Measurements from ENCODE around the gene MYL11. TPM values are rescaled to one million over a fixed set of nuclear protein-coding genes. Genes with fewer than 3 reads are reported as not detected.
A peak's percentile ranks its signal among the peaks of the same experiment; 100 is the strongest.

Gene MYL11
- total RNA-seq, 1 donor: not detected

- Histone ChIP-seq H4K20me1 (ENCODE audit: insufficient read depth, low read length) (peaks cover 12% of the 10 kb centered on the region), H3K79me2 (ENCODE audit: insufficient read depth, low read length) (peaks cover 42% of the 10 kb centered on the region), H2AFZ (ENCODE audit: low read length) (no peak overlapping the region), H3K9me3 (ENCODE audit: low read depth, low read length) (no peaks in the 10 kb centered on the region), H3K27ac (ENCODE audit: low read depth, low read length) (peak overlapping the region; percentile 80), H3K27me3 (ENCODE audit: insufficient read depth, low read length) (no peaks in the 10 kb centered on the region), H3K36me3 (ENCODE audit: insufficient read depth, low read length) (peaks cover 47% of the 10 kb centered on the region), H3K4me3 (ENCODE audit: insufficient read depth, low read length) (no peak overlapping the region), H3K4me1 (ENCODE audit: insufficient read depth, low read length) (peaks cover 40% of the 10 kb centered on the region), H3K4me2 (ENCODE audit: insufficient read depth, low read length) (no peak overlapping the region)
- peak; percentile 30 for TF ChIP-seq CTCF (IDR thresholded peaks at IDR 0.05; ENCODE audit: extremely low read depth, low read depth, low read length)
- DNase-seq (ENCODE audit: insufficient read length, low spot score, missing footprints): peak; percentile 32
These were observed 21.9 kb upstream of the MYL11 start for GRCh38 chr16:30352488-30353401.

GRCh38 chr16:30353438-30354129 is 21.0 kb upstream of the MYL11 start:
- Histone ChIP-seq H3K4me2 (ENCODE audit: insufficient read depth, low read length) (peak overlapping the region; percentile 97), H2AFZ (ENCODE audit: low read length) (no peak overlapping the region), H3K79me2 (ENCODE audit: insufficient read depth, low read length) (peaks cover 46% of the 10 kb centered on the region), H3K27me3 (ENCODE audit: insufficient read depth, low read length) (no peaks in the 10 kb centered on the region), H3K36me3 (ENCODE audit: insufficient read depth, low read length) (peaks cover 55% of the 10 kb centered on the region), H3K4me3 (ENCODE audit: insufficient read depth, low read length) (peak overlapping the region; percentile 89), H3K9me3 (ENCODE audit: low read depth, low read length) (no peaks in the 10 kb centered on the region), H3K27ac (ENCODE audit: low read depth, low read length) (peak overlapping the region; percentile 100), H4K20me1 (ENCODE audit: insufficient read depth, low read length) (peaks cover 12% of the 10 kb centered on the region), H3K4me1 (ENCODE audit: insufficient read depth, low read length) (peaks cover 40% of the 10 kb centered on the region)
- TF ChIP-seq CTCF (IDR thresholded peaks at IDR 0.05; ENCODE audit: extremely low read depth, low read depth, low read length): no peak
- DNase-seq (ENCODE audit: insufficient read length, low spot score, missing footprints): no peak

- peaks cover 40% of the 10 kb centered on the region for H3K4me1 ChIP-seq (ENCODE audit: insufficient read depth, low read length)
- H3K27me3 ChIP-seq (ENCODE audit: insufficient read depth, low read length): no peaks in the 10 kb centered on the region
- H3K27ac ChIP-seq (ENCODE audit: low read depth, low read length): peak overlapping the region; percentile 100
- DNase-seq (ENCODE audit: insufficient read length, low spot score, missing footprints): peak; percentile 92
- peak overlapping the region; percentile 81 for H2AFZ ChIP-seq (ENCODE audit: low read length)
- H3K9me3 ChIP-seq (ENCODE audit: low read depth, low read length): no peaks in the 10 kb centered on the region
- H4K20me1 ChIP-seq (ENCODE audit: insufficient read depth, low read length): peaks cover 12% of the 10 kb centered on the region
- H3K36me3 ChIP-seq (ENCODE audit: insufficient read depth, low read length): peaks cover 65% of the 10 kb centered on the region
- peak overlapping the region; percentile 97 for H3K4me2 ChIP-seq (ENCODE audit: insufficient read depth, low read length)
- H3K79me2 ChIP-seq (ENCODE audit: insufficient read depth, low read length): peaks cover 56% of the 10 kb centered on the region
- peak overlapping the region; percentile 89 for H3K4me3 ChIP-seq (ENCODE audit: insufficient read depth, low read length)
- no peak for TF ChIP-seq CTCF (IDR thresholded peaks at IDR 0.05; ENCODE audit: extremely low read depth, low read depth, low read length)
These were observed 20.0 kb upstream of the MYL11 start for GRCh38 chr16:30354423-30355143.
